Endothelial cell of umbilical vein (primary cell): ENCODE results near the gene CD79B.

Experiments used
- CTCF ChIP-seq, 2 donors: IDR thresholded peaks; 1 replicate in 1 of 2; 2 replicates in 1 of 2; pipeline ENCODE4 v1.5.1; 2011; ENCODE audit warnings: low read length in 2 of 2, mild to moderate bottlenecking in 2 of 2, moderate library complexity in 2 of 2, control low read depth in 1 of 2, inconsistent platforms in 1 of 2, low read depth in 1 of 2; ENCODE audit not compliant: insufficient read depth in 1 of 2; ENCODE audit errors: extremely low read depth in 1 of 2
- EZH2 ChIP-seq: IDR thresholded peaks from 2 replicates; pipeline ENCODE4 v1.6.1; 2012; ENCODE audit warnings: borderline replicate concordance, low read depth, mild to moderate bottlenecking, moderate library complexity, low read length, inconsistent platforms; ENCODE audit not compliant: severe bottlenecking
- GATA2 ChIP-seq: IDR thresholded peaks from 2 replicates; pipeline ENCODE4 v1.7.0; 2011; ENCODE audit warnings: low read depth, mild to moderate bottlenecking, moderate library complexity, mixed read lengths, low read length; ENCODE audit not compliant: insufficient read length, insufficient read depth
- MYC ChIP-seq: IDR thresholded peaks from one replicate; pipeline ENCODE4 v1.6.1; 2011; ENCODE audit warnings: mild to moderate bottlenecking, low read depth, low read length
- POLR2A ChIP-seq: IDR thresholded peaks from 2 replicates; pipeline ENCODE4 v1.6.1; 2012; ENCODE audit warnings: low read depth, mild to moderate bottlenecking, control low read depth, low read length
- POLR2AphosphoS5 ChIP-seq: IDR thresholded peaks from 2 replicates; pipeline ENCODE4 v1.6.1; 2012; ENCODE audit warnings: low read depth, mild to moderate bottlenecking, control low read depth, low read length, moderate library complexity; ENCODE audit not compliant: insufficient read depth

GRCh38 chr17:63928966-63929695, 3.0 kb downstream of the CD79B start:
- TF ChIP-seq CTCF (IDR thresholded peaks at IDR 0.05; ENCODE audit: extremely low read depth in 1 of 2, insufficient read depth in 1 of 2, low read depth in 1 of 2, low read length in 2 of 2) (no peak), EZH2 (no peak), POLR2A (no peak), MYC (no peak), GATA2 (no peak), POLR2AphosphoS5 (no peak)
